ENCODE measurements around the gene HOTAIR.

HOTAIR gene

GRCh38 chr12:53956914-53957536, 17.7 kb downstream of the HOTAIR start:
- Histone ChIP-seq H3K4me3 (replicated peaks; ENCODE audit: low read depth, low read length) (no peak overlapping the region), H3K27me3 (replicated peaks; ENCODE audit: control insufficient read depth, insufficient read depth, low read length) (peaks cover 8% of the 10 kb centered on the region), H3K36me3 (ENCODE audit: control insufficient read depth, insufficient read depth, low read length) (no peaks in the 10 kb centered on the region)
- no peak for DNase-seq (ENCODE audit: extremely low read depth, insufficient read length)
- no peak for TF ChIP-seq CTCF (IDR thresholded peaks at IDR 0.05; ENCODE audit: insufficient read depth, low read length, poor library complexity, severe bottlenecking)

- no peak for DNase-seq (ENCODE audit: extremely low read depth, insufficient read length)
- TF ChIP-seq CTCF (IDR thresholded peaks at IDR 0.05; ENCODE audit: insufficient read depth, low read length, poor library complexity, severe bottlenecking), result no peak
- Histone ChIP-seq H3K36me3 (ENCODE audit: control insufficient read depth, insufficient read depth, low read length) (no peaks in the 10 kb centered on the region), H3K4me3 (replicated peaks; ENCODE audit: low read depth, low read length) (no peak overlapping the region), H3K27me3 (replicated peaks; ENCODE audit: control insufficient read depth, insufficient read depth, low read length) (peaks cover 9% of the 10 kb centered on the region)
These were observed 18.4 kb downstream of the HOTAIR start for GRCh38 chr12:53956251-53956887.

GRCh38 chr12:53955776-53956250, 18.9 kb downstream of the HOTAIR start:
- Histone ChIP-seq H3K36me3 (ENCODE audit: control insufficient read depth, insufficient read depth, low read length) (no peaks in the 10 kb centered on the region), H3K27me3 (replicated peaks; ENCODE audit: control insufficient read depth, insufficient read depth, low read length) (peaks cover 9% of the 10 kb centered on the region), H3K4me3 (replicated peaks; ENCODE audit: low read depth, low read length) (no peak overlapping the region)
- DNase-seq (ENCODE audit: extremely low read depth, insufficient read length), result no peak
- TF ChIP-seq CTCF (IDR thresholded peaks at IDR 0.05; ENCODE audit: insufficient read depth, low read length, poor library complexity, severe bottlenecking), result no peak

- peaks cover 9% of the 10 kb centered on the region for H3K27me3 ChIP-seq (replicated peaks; ENCODE audit: control insufficient read depth, insufficient read depth, low read length)
These were observed 19.5 kb downstream of the HOTAIR start for GRCh38 chr12:53955036-53955775.

GRCh38 chr12:53954694-53955035, 20.1 kb downstream of the HOTAIR start, which contains the start of gene HOXC12:
HOXC12 (plus strand) TSS chr12:53954903; CDS start chr12:53954930, 27 bp downstream.
- TF ChIP-seq CTCF (IDR thresholded peaks at IDR 0.05; ENCODE audit: insufficient read depth, low read length, poor library complexity, severe bottlenecking), result no peak
- Histone ChIP-seq H3K4me3 (replicated peaks; ENCODE audit: low read depth, low read length) (no peak within 1 kb of the TSS), H3K27me3 (replicated peaks; ENCODE audit: control insufficient read depth, insufficient read depth, low read length) (peaks cover 7% of the 10 kb centered on the region), H3K36me3 (ENCODE audit: control insufficient read depth, insufficient read depth, low read length) (no peaks in the 10 kb centered on the region)
- DNase-seq (ENCODE audit: extremely low read depth, insufficient read length), result no peak

More at GRCh38 chr12:53955036-53955775, 19.5 kb downstream of the HOTAIR start:
- Histone ChIP-seq H3K36me3 (ENCODE audit: control insufficient read depth, insufficient read depth, low read length) (no peaks in the 10 kb centered on the region), H3K4me3 (replicated peaks; ENCODE audit: low read depth, low read length) (no peak overlapping the region)
- DNase-seq (ENCODE audit: extremely low read depth, insufficient read length), result no peak
- TF ChIP-seq CTCF (IDR thresholded peaks at IDR 0.05; ENCODE audit: insufficient read depth, low read length, poor library complexity, severe bottlenecking), result no peak
